Subcutaneous abdominal adipose tissue (tissue), 5 donors: ENCODE results near the gene FAAP20.

Experiments
- H3K27ac ChIP-seq: one replicate; pipeline ENCODE4 v1.7.0; 2013; ENCODE audit warnings: low read depth, mild to moderate bottlenecking, inconsistent platforms, low read length, moderate library complexity
- H3K27me3 ChIP-seq, 5 donors: one replicate each; pipeline ENCODE4 v1.7.0; 2013; ENCODE audit warnings: low read length in 5 of 5, inconsistent platforms in 1 of 5; ENCODE audit not compliant: control insufficient read depth in 5 of 5, insufficient read depth in 4 of 5
- H3K36me3 ChIP-seq, 5 donors: one replicate each; pipeline ENCODE4 v1.7.0; 2013; ENCODE audit warnings: low read length in 5 of 5; ENCODE audit not compliant: control insufficient read depth in 5 of 5, insufficient read depth in 5 of 5
- H3K4me1 ChIP-seq, 5 donors: one replicate each; pipeline ENCODE4 v1.7.0; 2013; ENCODE audit warnings: low read length in 5 of 5, mild to moderate bottlenecking in 3 of 5, moderate library complexity in 1 of 5; ENCODE audit not compliant: control insufficient read depth in 5 of 5, insufficient read depth in 5 of 5
- H3K4me3 ChIP-seq, 5 donors: one replicate each; pipeline ENCODE4 v1.7.0; 2013; ENCODE audit warnings: low read length in 5 of 5, low read depth in 1 of 5
- H3K9ac ChIP-seq, 5 donors: one replicate each; pipeline ENCODE4 v1.7.0; 2013; ENCODE audit warnings: low read length in 5 of 5, mild to moderate bottlenecking in 4 of 5, moderate library complexity in 3 of 5
- H3K9me3 ChIP-seq, 5 donors: one replicate each; pipeline ENCODE4 v1.7.0; 2013; ENCODE audit warnings: low read length in 5 of 5; ENCODE audit not compliant: control insufficient read depth in 5 of 5
- donor health status: healthy.
- donor health status: healthy.
- donor health status: healthy.
- donor health status: healthy.
- donor health status: healthy.

FAAP20 gene

DNA sequence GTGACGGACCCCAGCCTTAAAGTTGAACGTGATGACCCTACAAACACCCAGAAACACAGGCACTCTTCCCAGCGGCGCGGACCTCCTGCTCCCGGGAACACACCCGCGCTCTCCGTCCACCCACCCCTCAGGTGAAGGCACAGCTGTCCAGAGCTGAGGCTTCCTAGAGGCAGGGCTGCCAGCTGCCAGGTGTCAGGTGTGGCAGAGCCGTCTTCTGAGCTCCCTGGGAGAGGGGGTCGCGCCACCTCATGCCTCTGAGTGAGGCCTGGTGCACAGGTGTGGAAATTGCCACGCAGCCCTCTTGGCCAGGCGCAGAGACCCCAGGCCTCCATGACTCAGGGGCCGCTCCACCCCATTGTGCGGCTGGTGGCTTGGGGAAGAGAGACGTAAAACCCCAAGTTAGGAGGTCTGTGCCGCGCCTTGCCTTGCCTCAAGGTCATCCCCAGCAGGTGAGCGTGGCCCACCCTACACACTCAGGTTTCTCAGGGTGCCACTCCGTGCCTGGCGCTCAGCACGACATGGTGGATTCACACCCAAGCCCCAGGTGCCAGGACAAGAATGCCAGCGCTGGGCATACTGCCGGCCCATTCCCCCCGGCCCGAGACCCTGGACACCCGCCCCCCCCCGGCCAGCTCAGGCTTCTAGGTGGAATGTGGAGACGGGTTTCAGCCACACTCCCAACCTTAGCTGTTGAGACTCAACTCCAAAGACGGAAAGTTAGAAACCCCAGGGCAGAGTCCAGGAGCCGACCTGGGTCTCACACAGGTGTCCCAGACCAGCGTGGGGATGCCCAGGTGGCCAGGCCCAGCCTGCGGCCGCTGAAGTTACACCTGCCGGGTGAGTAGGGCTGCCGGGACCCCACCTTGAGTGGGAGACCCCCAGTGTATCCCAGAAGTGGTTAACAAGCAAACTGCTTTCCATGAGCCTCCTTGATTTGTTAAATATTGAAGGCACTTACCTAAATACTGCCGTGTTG lies 8.4 kb downstream of the FAAP20 start:
- Histone ChIP-seq H3K9me3 (no peaks in the 10 kb centered on the region), H3K4me1 (peaks cover 1 to 22% (median 21%) of the 10 kb centered on the region in 5 donors), H3K9ac (no peak overlapping the region), H3K27ac (no peak overlapping the region), H3K36me3 (no peaks in the 10 kb centered on the region), H3K27me3 (no peaks in the 10 kb centered on the region), H3K4me3 (no peak overlapping the region)

DNA sequence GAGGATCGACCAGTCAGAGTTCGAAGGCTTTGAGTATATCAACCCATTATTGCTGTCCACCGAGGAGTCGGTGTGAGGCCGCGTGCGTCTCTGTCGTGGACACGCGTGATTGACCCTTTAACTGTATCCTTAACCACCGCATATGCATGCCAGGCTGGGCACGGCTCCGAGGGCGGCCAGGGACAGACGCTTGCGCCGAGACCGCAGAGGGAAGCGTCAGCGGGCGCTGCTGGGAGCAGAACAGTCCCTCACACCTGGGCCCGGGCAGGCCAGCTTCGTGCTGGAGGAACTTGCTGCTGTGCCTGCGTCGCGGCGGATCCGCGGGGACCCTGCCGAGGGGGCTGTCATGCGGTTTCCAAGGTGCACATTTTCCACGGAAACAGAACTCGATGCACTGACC lies 9.6 kb downstream of the FAAP20 start:
- Histone ChIP-seq H3K4me1 (peaks cover 0 to 10% (median 9%) of the 10 kb centered on the region in 5 donors), H3K9ac (no peak overlapping the region), H3K27ac (no peak overlapping the region), H3K36me3 (no peaks in the 10 kb centered on the region), H3K4me3 (no peak overlapping the region), H3K9me3 (no peaks in the 10 kb centered on the region), H3K27me3 (no peaks in the 10 kb centered on the region)

DNA sequence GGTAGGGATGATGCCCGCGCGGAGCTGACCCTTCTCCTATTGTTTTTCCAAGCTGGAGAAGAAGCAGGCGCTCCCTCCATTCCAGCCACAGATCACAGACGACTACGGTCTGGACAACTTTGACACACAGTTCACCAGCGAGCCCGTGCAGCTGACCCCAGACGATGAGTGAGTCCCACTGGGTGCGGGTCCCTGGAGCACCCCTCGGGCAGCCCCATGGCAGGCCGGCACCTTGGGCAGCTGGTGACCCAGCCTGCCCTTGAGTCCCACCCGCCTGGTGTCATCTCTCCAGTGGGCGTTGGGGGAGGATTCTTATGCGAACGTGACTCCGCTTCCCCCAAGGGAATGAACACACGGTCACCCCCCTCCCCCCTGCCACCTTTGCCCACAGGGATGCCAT lies 10.0 kb downstream of the FAAP20 start:
- Histone ChIP-seq H3K36me3 (no peaks in the 10 kb centered on the region), H3K9me3 (no peaks in the 10 kb centered on the region)

DNA sequence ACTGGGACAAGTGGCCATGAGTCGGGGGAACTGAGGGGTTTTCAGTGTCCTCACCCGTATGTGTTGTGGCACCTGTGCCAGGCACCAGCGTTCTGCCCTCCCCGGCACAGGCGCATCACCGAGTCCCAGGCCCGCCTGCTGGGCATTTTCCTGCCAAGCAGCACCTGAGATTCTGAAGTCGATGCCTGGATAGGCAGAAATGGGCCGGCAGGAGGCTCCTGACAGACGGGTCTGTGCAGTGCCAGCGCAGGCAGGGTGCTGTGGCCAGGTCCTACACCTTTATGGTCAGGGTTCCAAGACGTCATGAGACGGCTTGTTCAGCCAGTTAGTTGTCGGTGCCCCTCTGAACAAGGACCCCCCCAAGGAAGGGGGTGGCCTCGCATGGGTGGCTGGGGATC lies 10.6 kb downstream of the FAAP20 start:
- Histone ChIP-seq H3K4me3 (no peak overlapping the region), H3K36me3 (no peaks in the 10 kb centered on the region), H3K27ac (no peak overlapping the region), H3K27me3 (peaks cover 0 to 6% (median 0%) of the 10 kb centered on the region in 5 donors), H3K9ac (no peak overlapping the region), H3K9me3 (no peaks in the 10 kb centered on the region), H3K4me1 (peaks cover 0 to under 1% (median under 1%) of the 10 kb centered on the region in 5 donors)

More for the DNA sequence above, 10.0 kb downstream of the FAAP20 start:
- H3K9ac ChIP-seq: no peak overlapping the region
- no peak overlapping the region for H3K4me3 ChIP-seq
- H3K27ac ChIP-seq: no peak overlapping the region
- peaks cover 0 to 6% (median 5%) of the 10 kb centered on the region in 5 donors for H3K4me1 ChIP-seq
- peaks cover 0 to under 1% (median 0%) of the 10 kb centered on the region in 5 donors for H3K27me3 ChIP-seq

DNA sequence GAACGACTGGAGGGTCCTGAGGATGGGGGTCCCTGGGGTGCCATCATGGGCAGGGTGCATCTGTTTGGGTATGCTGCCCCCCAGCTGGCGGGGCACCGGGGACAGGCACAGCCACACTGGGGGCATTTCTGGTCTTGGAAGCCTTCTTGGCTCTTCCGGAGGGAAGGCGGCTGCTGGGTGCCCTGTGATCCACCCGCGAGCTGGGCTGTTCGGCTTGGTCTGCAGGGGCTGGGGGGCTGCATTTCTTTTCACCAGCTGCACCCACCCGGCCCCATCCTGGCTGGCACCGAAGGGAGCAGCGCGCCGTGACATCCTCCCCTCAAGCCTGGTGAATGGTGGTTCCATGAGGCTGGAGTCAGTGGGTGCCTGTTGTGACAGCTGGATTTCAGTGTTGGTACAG lies 12.2 kb downstream of the FAAP20 start:
- no peaks in the 10 kb centered on the region for H3K36me3 ChIP-seq

DNA sequence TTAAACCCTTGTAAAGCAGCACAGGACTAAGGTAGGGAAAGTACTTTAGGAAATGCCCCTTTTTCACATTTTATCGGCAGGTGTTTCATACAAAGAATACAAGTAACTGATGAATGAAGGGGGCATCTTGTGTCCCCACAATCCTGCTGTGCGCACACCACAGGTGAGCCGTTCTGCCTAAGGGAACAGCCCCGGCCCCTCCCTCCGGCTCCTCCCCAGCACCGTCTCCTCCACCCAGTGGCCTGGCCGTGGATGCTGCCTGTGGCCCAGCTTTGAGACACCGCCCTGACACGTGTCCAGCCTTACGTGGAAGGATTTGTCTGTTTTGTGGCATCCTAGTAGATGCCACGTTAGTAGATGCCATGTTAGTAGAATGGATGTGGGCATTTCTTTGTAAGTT lies 12.8 kb downstream of the FAAP20 start:
- no peak overlapping the region for H3K9ac ChIP-seq
- H3K27ac ChIP-seq: no peak overlapping the region
- peaks cover 0 to 8% (median 3%) of the 10 kb centered on the region in 5 donors for H3K27me3 ChIP-seq
- H3K9me3 ChIP-seq: no peaks in the 10 kb centered on the region
- no peaks in the 10 kb centered on the region for H3K36me3 ChIP-seq
- H3K4me1 ChIP-seq: no peaks in the 10 kb centered on the region
- H3K4me3 ChIP-seq: no peak overlapping the region

More for the DNA sequence above, 12.2 kb downstream of the FAAP20 start:
- Histone ChIP-seq H3K27me3 (peaks cover 0 to 8% (median 0%) of the 10 kb centered on the region in 5 donors), H3K27ac (no peak overlapping the region), H3K9me3 (no peaks in the 10 kb centered on the region), H3K4me1 (no peaks in the 10 kb centered on the region), H3K9ac (no peak overlapping the region), H3K4me3 (no peak overlapping the region)

DNA sequence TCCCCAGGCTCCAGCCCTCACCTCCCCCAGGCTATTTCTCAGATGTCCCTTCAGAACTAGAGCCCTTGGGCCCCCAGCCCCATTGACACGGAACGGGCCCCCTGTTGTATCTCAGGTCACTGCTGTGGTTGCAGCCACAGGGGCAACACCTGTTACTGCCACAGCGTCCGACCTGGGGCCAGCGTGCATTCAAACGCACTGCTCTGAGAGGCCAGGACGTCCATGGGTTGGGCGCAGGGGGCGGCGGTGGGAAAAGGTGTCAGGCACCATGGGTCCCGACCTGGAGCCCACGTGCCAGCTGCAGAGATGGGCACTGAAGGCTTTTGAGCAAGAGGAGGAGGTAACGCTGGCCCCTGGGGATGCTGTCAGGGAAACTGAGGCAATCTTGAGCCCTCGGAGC lies 13.3 kb downstream of the FAAP20 start:
- Histone ChIP-seq H3K4me3 (no peak overlapping the region), H3K27me3 (peaks cover 0 to 11% (median 6%) of the 10 kb centered on the region in 5 donors), H3K4me1 (no peaks in the 10 kb centered on the region), H3K27ac (no peak overlapping the region), H3K9me3 (no peaks in the 10 kb centered on the region), H3K9ac (no peak overlapping the region), H3K36me3 (no peaks in the 10 kb centered on the region)

DNA sequence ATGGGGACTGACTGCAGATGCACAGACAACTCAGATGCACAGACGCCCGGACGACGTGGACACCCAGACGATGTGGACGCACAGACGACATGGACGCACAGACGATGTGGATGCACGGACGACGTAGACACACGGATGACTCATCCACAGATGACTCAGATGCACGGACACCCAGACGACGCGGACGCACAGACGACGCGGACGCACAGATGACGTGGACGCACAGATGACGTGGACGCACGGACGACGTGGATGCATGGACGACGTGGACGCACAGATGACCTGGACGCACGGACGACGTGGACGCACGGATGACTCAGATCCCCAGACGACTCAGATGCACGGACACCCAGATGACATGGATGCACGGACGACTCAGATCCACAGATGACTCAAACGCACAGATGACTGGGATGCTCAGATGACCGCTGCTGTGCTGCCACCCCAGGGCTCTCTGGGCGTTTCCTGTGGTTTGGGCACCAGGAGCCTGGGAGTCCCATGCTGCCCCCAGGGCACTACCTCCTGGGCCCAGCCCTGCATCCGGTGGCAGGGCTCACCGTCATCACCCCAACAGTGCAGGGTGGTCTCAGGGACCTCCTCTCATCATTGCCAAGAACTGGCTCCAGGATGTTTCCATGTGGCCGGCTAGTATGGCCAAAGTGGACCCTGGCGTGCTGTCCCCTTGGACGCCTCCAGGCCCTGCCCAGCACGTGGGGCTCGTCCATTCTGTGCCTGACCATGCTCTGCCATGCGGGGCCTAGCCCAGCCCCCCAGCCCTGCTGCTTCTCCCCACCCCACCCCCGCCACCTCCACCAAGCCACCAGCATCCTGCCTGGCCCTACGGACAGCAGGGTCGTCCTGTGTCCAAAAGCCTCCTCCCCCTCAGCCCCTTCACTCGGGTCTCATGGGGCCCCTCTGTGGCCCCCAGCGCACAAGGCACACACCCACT lies 14.0 kb downstream of the FAAP20 start:
- no peak overlapping the region for H3K27ac ChIP-seq
- H3K9me3 ChIP-seq: no peaks in the 10 kb centered on the region
- H3K4me3 ChIP-seq: no peak overlapping the region
- H3K4me1 ChIP-seq: no peaks in the 10 kb centered on the region
- no peaks in the 10 kb centered on the region for H3K36me3 ChIP-seq
- H3K9ac ChIP-seq: no peak overlapping the region
- H3K27me3 ChIP-seq: peaks cover 0 to 16% (median 11%) of the 10 kb centered on the region in 5 donors

DNA sequence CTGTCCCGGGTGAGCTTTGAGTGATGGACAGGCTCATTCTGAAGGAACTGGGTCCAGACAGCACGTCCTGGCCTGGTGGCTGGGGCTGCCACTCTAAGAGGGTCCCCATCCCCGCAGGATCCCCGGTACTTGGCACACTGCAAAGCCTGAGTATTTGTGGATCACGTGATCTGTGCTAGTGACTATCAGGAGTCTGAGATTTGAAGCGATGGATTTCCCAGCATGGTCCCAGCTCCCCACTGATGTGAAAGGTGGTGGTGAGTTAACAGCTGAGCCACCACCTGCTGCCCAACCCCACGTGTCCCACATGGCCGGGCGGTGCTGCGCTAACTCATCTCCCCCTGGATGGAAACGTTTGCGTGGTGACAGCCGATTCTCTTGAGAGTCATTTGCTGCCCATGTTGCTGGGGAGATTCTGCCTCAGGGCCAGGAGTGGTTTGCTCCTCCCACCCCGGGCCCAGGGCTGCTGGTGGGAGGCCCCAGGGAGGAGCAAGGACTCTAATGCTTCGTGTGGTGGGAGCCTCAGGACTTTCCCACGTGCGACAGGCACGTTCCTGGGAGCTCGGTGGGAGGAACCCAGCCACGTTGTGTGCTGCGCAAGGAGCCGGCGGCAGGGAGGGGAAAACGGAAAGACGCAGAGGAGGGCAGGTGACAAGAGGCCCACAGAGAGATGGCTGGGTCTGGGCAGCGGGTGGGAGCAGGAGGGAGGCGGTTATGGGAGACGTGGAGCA lies 15.1 kb downstream of the FAAP20 start:
- H3K9ac ChIP-seq: no peak overlapping the region
- peaks cover 0 to 6% (median 6%) of the 10 kb centered on the region in 5 donors for H3K4me1 ChIP-seq
- H3K9me3 ChIP-seq: no peaks in the 10 kb centered on the region
- no peaks in the 10 kb centered on the region for H3K36me3 ChIP-seq
- no peak overlapping the region for H3K27ac ChIP-seq
- peaks cover 0 to 18% (median 11%) of the 10 kb centered on the region in 5 donors for H3K27me3 ChIP-seq
- no peak overlapping the region for H3K4me3 ChIP-seq
